Measurements from ENCODE around the gene RPL13. TPM values are rescaled to one million over a fixed set of nuclear protein-coding genes. Genes with fewer than 3 reads are reported as not detected.

Gene RPL13
- total RNA-seq, 4 donors from 2014 or later: 5,127 to 8,436 (median 6,104) TPM

- WGBS, 2 donors: 87 to 89% methylated on average over 15 of the region's 15 CpGs
- no peak for DNase-seq
Measured at GRCh38 chr16:89593841-89594240, 33.4 kb downstream of the RPL13 start.

GRCh38 chr16:89595330-89596060, 35.0 kb downstream of the RPL13 start:
- Histone ChIP-seq H3K36me3 (no peaks in the 10 kb centered on the region), H3K9me3 (no peaks in the 10 kb centered on the region), H3K27me3 (no peaks in the 10 kb centered on the region), H3K4me3 (replicated peaks in 1 of 3) (no peak overlapping the region), H3K4me1 (no peaks in the 10 kb centered on the region), H3K27ac (no peak overlapping the region)
- intact Hi-C loops (cut with DNase I): no loop called here
- TF ChIP-seq POLR2A (IDR thresholded peaks at IDR 0.05): no peak
- 91 to 92% methylated on average over 33 to 39 of the region's 47 CpGs for WGBS, 2 donors
- no peak for DNase-seq

More at GRCh38 chr16:89593841-89594240, 33.4 kb downstream of the RPL13 start:
- no peak for TF ChIP-seq POLR2A (IDR thresholded peaks at IDR 0.05)
- TF ChIP-seq CTCF (IDR thresholded peaks at IDR 0.05): no peak
- Histone ChIP-seq H3K9me3 (no peaks in the 10 kb centered on the region), H3K27ac (no peak overlapping the region), H3K36me3 (no peaks in the 10 kb centered on the region), H3K4me1 (no peaks in the 10 kb centered on the region), H3K4me3 (replicated peaks in 1 of 3) (no peak overlapping the region), H3K27me3 (no peaks in the 10 kb centered on the region)
- intact Hi-C loops (cut with DNase I): no loop called here

GRCh38 chr16:89596061-89596689, 35.7 kb downstream of the RPL13 start:
- H3K36me3 ChIP-seq: no peaks in the 10 kb centered on the region
- H3K27ac ChIP-seq: no peak overlapping the region
- H3K27me3 ChIP-seq: no peaks in the 10 kb centered on the region
- 90 to 91% methylated on average over 7 to 8 of the region's 25 CpGs for WGBS, 2 donors
- H3K4me3 ChIP-seq (replicated peaks in 1 of 3): no peak overlapping the region
- no peaks in the 10 kb centered on the region for H3K4me1 ChIP-seq
- intact Hi-C loops (cut with DNase I): no loop called here
- H3K9me3 ChIP-seq: no peaks in the 10 kb centered on the region
- DNase-seq: no peak
- TF ChIP-seq CTCF (IDR thresholded peaks at IDR 0.05) (no peak), POLR2A (IDR thresholded peaks at IDR 0.05) (no peak)

GRCh38 chr16:89596957-89597649, 36.6 kb downstream of the RPL13 start:
- H3K27me3 ChIP-seq: no peaks in the 10 kb centered on the region
- no peaks in the 10 kb centered on the region for H3K9me3 ChIP-seq
- no peak for TF ChIP-seq POLR2A (IDR thresholded peaks at IDR 0.05)
- TF ChIP-seq CTCF (IDR thresholded peaks at IDR 0.05): no peak
- DNase-seq: no peak
- 81 to 90% methylated on average over 12 of the region's 19 CpGs for WGBS, 2 donors
- intact Hi-C loops (cut with DNase I): no loop called here
- peaks cover 0 to 1% of the 10 kb centered on the region in 2 donors for H3K4me1 ChIP-seq
- no peak overlapping the region for H3K4me3 ChIP-seq (replicated peaks in 1 of 3)
- H3K36me3 ChIP-seq: no peaks in the 10 kb centered on the region
- H3K27ac ChIP-seq: no peak overlapping the region

GRCh38 chr16:89598199-89598598, 37.7 kb downstream of the RPL13 start:
- no peak overlapping the region for H3K4me3 ChIP-seq (replicated peaks in 1 of 3)
- no peak for TF ChIP-seq CTCF (IDR thresholded peaks at IDR 0.05)
- TF ChIP-seq POLR2A (IDR thresholded peaks at IDR 0.05): no peak
- 48 to 100% methylated on average over 2 to 4 of the region's 14 CpGs for WGBS, 2 donors
- no peaks in the 10 kb centered on the region for H3K27me3 ChIP-seq
- no peaks in the 10 kb centered on the region for H3K9me3 ChIP-seq
- no peak overlapping the region for H3K27ac ChIP-seq
- H3K4me1 ChIP-seq: peaks cover 0 to 9% of the 10 kb centered on the region in 2 donors
- H3K36me3 ChIP-seq: no peaks in the 10 kb centered on the region
- no peak for DNase-seq
- intact Hi-C loops (cut with DNase I): no loop called here

All from thyroid gland (tissue), 4 donors.